GM18868 (cell line): ENCODE measurements around the gene PRRC2B.
"Not testable (repeated sequence)": the region's sequence is repeated elsewhere in the genome, so short reads cannot be mapped to it uniquely, and the experiment has no call there.

Experiments
- ATAC-seq: cut with Tn5 transposase; IDR thresholded peaks from one replicate; pipeline ENCODE4 v1.9.1; 2021; ENCODE audit warnings: mild to moderate bottlenecking, moderate library complexity; ENCODE audit not compliant: unreplicated experiment

PRRC2B gene

DNA sequence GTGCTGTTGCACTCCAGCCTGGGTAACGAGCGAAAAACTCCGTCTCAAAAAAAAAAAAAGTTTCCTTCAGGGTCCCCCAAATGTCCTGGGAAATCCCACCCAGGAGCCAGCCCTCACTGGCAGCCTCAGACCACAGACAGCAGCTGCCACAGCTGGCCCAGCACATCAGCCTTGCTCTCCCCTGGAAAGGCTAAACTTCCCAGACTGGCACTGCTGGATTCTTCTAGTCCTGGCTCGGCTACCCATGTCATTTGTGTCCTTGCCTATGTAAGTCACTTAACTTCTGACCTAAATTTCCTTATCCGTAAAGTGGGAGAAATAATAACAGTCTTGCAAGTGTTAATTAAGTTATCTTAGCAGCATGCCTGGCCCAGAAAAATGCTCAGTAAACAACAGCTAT, 8.6 kb upstream of the PRRC2B start:
- no peak for ATAC-seq

GRCh38 chr9:131386281-131386680, 7.6 kb upstream of the PRRC2B start:
- no peak for ATAC-seq

GRCh38 chr9:131387394-131387793, 6.5 kb upstream of the PRRC2B start:
- ATAC-seq, result no peak

GRCh38 chr9:131391020-131391419, 2.9 kb upstream of the PRRC2B start:
- no peak for ATAC-seq

GRCh38 chr9:131391504-131391903, 2.4 kb upstream of the PRRC2B start:
- no peak for ATAC-seq

- ATAC-seq, result peak; percentile 13
Measured at GRCh38 chr9:131394464-131395156, 724 bp downstream of the PRRC2B start.

- ATAC-seq, result no peak
Measured at GRCh38 chr9:131395157-131396098, 1.5 kb downstream of the PRRC2B start.

GRCh38 chr9:131396099-131396479, 2.2 kb downstream of the PRRC2B start:
- not testable (repeated sequence) for ATAC-seq

DNA sequence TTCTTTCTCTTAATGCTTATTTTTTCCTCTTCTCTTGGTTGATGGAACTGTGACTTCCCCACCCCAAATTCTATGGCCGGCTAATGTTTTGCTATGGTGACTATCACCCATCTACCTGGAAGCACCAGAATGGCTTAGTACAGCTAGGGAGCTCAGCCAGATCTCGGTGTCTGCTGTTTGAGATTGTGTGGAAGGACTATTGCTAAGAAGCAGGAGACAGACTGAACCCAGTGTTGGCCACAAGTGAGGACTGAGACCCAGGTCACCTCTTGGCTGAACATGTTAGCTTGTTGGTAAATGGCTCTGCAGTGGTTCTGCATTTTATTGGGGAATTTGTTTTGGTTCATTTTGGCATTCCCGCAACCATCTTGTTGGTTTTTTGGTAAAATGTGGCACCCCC, 2.7 kb downstream of the PRRC2B start:
- ATAC-seq, result no peak

DNA sequence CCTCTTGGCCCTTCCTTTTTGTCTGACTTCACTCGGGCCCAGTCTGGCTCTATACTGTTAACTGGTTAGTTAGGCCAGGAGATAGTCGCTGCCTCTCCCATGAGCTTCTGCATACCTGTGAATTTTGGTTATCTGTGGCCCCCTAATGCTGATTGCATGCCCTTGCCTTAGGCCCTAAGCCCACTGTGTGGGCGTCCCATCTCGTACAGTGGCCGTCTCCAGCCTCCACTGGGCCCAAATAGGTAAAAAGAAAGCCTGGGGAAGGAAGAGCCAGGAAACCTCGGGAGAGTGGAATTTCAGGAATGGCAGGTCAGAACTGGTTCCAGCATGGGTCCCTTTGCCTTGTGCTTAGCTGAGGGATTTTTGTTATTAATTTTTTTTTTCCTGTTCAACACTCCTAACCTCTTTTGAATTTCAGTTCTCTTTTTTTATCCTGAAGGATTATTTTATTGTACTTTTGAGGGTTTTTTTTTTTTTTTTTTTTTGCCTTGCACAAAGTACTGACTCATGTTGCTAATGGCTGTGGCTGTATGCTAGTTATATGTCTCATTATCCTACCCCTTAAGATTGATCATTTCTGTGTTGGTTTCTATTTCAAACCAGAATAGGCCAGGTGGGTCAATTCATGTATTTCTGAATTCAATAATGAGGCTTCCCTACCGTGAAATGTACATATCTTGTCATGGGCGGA, 3.4 kb downstream of the PRRC2B start:
- ATAC-seq, result no peak

GRCh38 chr9:131398204-131398603, 4.3 kb downstream of the PRRC2B start:
- ATAC-seq, result no peak

DNA sequence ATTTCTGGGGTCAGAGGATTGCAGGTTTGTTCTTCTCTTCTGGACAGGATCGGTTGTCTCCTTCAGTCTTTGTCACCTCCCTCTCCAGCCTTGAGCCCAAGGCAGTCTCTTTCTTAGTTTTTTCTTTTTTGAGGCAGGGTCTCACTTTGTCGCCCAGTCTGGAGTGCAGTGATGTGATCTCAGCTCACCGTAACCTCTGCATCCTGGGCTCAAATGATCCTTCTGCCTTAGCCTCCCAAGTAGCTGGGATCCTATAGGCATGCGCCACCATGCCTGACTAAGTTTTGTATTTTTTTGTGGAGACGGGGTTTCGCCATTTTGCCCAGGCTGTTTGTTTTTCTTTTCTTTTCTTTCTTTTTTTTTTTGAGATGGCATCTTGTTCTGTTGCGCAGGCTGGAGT, 6.1 kb downstream of the PRRC2B start:
- no peak for ATAC-seq

DNA sequence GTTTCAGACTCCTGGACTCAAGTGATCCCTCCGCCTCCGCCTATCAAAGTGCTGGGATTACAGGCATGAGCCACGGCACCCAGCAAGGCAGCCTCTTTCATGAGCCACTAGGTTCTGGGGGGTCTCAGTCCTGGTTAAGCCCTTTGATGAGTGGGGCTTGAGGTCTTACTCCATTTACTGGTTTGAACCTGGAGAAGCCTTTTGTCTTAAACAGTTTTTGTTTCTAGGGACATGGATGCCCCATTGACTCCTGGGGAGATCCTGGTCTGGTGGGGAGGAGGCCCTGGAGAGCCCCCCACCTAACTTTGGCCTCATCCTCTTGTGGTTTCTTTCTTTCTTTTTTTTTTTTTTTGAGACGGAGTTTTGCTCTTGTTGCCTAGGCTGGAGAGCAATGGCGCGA, 6.7 kb downstream of the PRRC2B start:
- no peak for ATAC-seq

GRCh38 chr9:131402073-131402472, 8.2 kb downstream of the PRRC2B start:
- no peak for ATAC-seq

DNA sequence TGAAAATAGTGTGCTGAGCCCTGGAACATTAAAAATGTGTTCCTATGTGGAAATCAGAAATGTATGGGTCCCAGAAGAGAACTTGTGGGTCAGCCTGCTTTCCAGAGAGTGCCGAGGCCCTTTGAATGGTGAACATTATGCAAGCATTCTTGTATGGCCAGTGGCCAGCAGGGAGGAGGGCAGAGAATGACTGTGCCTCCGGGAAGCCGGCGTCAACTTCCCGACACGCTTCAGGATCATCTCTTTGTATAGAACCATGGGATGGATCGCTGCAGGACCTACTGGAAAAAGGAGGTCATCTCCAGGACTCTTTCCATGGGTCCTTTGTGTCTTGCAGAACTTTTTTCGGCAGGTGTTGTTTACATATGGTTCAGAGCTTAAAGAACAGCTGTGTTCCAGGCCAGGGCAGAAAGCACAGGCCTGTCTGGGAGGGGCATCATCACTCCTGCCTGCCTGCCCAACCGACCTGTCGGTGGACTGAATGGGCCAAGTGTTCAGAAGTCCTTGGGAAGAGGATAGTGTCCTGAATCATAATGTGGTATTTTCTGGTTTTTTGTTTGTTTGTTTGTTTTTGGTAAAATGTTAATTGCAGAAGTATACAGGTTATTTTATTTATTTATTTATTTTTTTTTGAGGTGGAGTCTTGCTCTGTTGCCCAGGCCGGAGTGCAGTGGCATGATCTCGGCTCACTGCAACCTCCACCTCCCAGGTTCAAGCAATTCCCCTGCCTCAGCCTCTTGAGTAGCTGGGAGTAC, 9.0 kb downstream of the PRRC2B start:
- ATAC-seq, result no peak

DNA sequence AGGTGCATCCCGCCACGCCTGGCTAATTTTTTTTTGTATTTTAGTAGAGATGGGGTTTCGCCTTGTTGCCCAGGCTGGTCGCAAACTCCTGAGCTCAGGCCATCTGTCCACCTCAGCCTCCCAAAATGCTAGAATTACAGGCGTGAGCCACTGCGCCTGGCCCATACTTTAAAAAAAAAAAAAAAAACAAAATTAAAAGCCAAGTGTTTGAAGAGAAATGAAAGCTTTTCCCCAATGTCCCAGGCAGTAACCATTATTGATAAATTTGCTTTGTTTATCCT, 9.5 kb downstream of the PRRC2B start:
- ATAC-seq, result no peak

- no peak for ATAC-seq
Measured at GRCh38 chr9:131404581-131404980, 10.7 kb downstream of the PRRC2B start.

GRCh38 chr9:131404987-131405386, 11.1 kb downstream of the PRRC2B start:
- no peak for ATAC-seq

GRCh38 chr9:131405428-131405827, 11.5 kb downstream of the PRRC2B start:
- ATAC-seq, result no peak

- no peak for ATAC-seq
Measured at GRCh38 chr9:131405858-131406537, 12.1 kb downstream of the PRRC2B start.
